Eye (tissue), 1 donor: Measurements from ENCODE around the gene RNF121.

ENCODE experiments used
- DNase-seq: peaks from one replicate; pipeline ENCODE4 v3.0.0-alpha.2; 2015

The RNF121 gene

GRCh38 chr11:72039031-72039855 is 110.4 kb downstream of the RNF121 start:
- peak; percentile 60 for DNase-seq

- DNase-seq: peak; percentile 28
These were observed 111.1 kb downstream of the RNF121 start for GRCh38 chr11:72039856-72040401.

- DNase-seq: peak; percentile 97
These were observed 111.9 kb downstream of the RNF121 start for GRCh38 chr11:72040491-72041363.

- peak; percentile 93 for DNase-seq
These were observed 112.7 kb downstream of the RNF121 start for GRCh38 chr11:72041364-72042063.

GRCh38 chr11:72042064-72042745 is 113.4 kb downstream of the RNF121 start:
- no peak for DNase-seq

GRCh38 chr11:72045849-72046248 is 117.0 kb downstream of the RNF121 start:
- DNase-seq: peak; percentile 32
